Stomach (tissue), 4 donors: ENCODE data around the gene THSD4.

Experiments used
- POLR2A ChIP-seq, 4 donors: fragments of 450-650 bp; IDR thresholded peaks; one replicate each; pipeline ENCODE4 v1.6.1; 2016; ENCODE audit warnings: antibody characterized with exemption in 4 of 4, control low read depth in 2 of 4, mild to moderate bottlenecking in 1 of 4, moderate library complexity in 1 of 4
- POLR2AphosphoS5 ChIP-seq, 3 donors: sonication (generic); formaldehyde crosslinking; IDR thresholded peaks; one replicate each; pipeline ENCODE4 v1.6.1; 2016; ENCODE audit warnings: antibody characterized with exemption in 3 of 3
- TF ChIP-seq, protein P1 (sequence below), 7 experiments: fragments of 450-650 bp in 4 of 7; fragments of 200-600 bp in 3 of 7; sonication (generic) in 3 of 7; IDR thresholded peaks; one replicate each; pipeline ENCODE4 v1.5.1; 2016 to 2019; ENCODE audit warnings: antibody characterized with exemption in 7 of 7, control low read depth in 2 of 7, mild to moderate bottlenecking in 1 of 7

DNA sequence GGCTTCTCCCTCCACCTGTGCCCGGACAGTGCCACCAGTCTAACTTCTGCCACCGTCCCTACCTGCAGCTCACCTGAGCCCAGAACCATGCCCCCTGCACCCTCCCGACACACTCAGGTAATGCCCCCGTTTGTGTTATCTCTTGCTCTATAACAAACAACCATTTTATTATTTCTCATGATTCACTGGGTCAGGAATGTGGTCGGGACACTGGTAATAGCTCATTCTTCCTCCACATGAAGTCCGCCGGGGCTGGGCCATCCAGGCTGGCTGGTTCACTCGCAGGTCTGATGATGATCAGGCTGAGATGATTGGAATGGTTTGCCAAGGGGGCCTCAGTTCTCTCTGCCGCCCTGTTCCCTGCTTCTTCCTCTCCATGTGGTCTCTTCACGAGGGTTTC is 674.8 kb downstream of the THSD4 start:
- TF ChIP-seq, protein P1, sequence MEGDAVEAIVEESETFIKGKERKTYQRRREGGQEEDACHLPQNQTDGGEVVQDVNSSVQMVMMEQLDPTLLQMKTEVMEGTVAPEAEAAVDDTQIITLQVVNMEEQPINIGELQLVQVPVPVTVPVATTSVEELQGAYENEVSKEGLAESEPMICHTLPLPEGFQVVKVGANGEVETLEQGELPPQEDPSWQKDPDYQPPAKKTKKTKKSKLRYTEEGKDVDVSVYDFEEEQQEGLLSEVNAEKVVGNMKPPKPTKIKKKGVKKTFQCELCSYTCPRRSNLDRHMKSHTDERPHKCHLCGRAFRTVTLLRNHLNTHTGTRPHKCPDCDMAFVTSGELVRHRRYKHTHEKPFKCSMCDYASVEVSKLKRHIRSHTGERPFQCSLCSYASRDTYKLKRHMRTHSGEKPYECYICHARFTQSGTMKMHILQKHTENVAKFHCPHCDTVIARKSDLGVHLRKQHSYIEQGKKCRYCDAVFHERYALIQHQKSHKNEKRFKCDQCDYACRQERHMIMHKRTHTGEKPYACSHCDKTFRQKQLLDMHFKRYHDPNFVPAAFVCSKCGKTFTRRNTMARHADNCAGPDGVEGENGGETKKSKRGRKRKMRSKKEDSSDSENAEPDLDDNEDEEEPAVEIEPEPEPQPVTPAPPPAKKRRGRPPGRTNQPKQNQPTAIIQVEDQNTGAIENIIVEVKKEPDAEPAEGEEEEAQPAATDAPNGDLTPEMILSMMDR (IDR thresholded peaks at IDR 0.05): no peak
- TF ChIP-seq POLR2A (IDR thresholded peaks at IDR 0.05) (no peak), POLR2AphosphoS5 (IDR thresholded peaks at IDR 0.05) (no peak)
